Parathyroid adenoma (tissue), 2 donors: ENCODE results near the gene PIP5K1C.
A peak's percentile ranks its signal among the peaks of the same experiment; 100 is the strongest.

Source experiments
- H2AFZ ChIP-seq: fragments of 300-600 bp; sonication (generic); one replicate; pipeline ENCODE4 v1.7.0; 2017; ENCODE audit warnings: antibody characterized with exemption, mild to moderate bottlenecking
- H3K27ac ChIP-seq: fragments of 300-600 bp; sonication (generic); one replicate; pipeline ENCODE4 v1.7.0; 2017
- H3K27me3 ChIP-seq: fragments of 300-600 bp; sonication (generic); one replicate; pipeline ENCODE4 v1.7.0; 2017; ENCODE audit warnings: low read length; ENCODE audit not compliant: control insufficient read depth, insufficient read depth
- H3K36me3 ChIP-seq: fragments of 300-600 bp; sonication (generic); one replicate; pipeline ENCODE4 v1.7.0; 2017; ENCODE audit warnings: low read length; ENCODE audit not compliant: control insufficient read depth, insufficient read depth
- H3K4me1 ChIP-seq: fragments of 300-600 bp; sonication (generic); one replicate; pipeline ENCODE4 v1.7.0; 2017; ENCODE audit warnings: control low read depth
- H3K4me2 ChIP-seq: fragments of 300-600 bp; sonication (generic); one replicate; pipeline ENCODE4 v1.7.0; 2017; ENCODE audit warnings: low read length
- H3K4me3 ChIP-seq: fragments of 300-600 bp; sonication (generic); one replicate; pipeline ENCODE4 v1.7.0; 2017; ENCODE audit warnings: low read depth, low read length
- H3K79me2 ChIP-seq: fragments of 300-600 bp; sonication (generic); one replicate; pipeline ENCODE4 v1.7.0; 2017; ENCODE audit warnings: control low read depth
- H3K9ac ChIP-seq: fragments of 300-600 bp; sonication (generic); one replicate; pipeline ENCODE4 v1.7.0; 2017; ENCODE audit warnings: mild to moderate bottlenecking
- H3K9me3 ChIP-seq: fragments of 300-600 bp; sonication (generic); one replicate; pipeline ENCODE4 v1.7.0; 2017; ENCODE audit warnings: low read length; ENCODE audit not compliant: control insufficient read depth
- CTCF ChIP-seq: fragments of 300-600 bp; sonication (generic); IDR thresholded peaks from one replicate; pipeline ENCODE4 v1.7.0; 2017; ENCODE audit warnings: antibody characterized with exemption, mild to moderate bottlenecking
- donor health status: primary hyperparathyroidism.

PIP5K1C gene

GRCh38 chr19:3722443-3723109, 22.3 kb upstream of the PIP5K1C start:
- no peaks in the 10 kb centered on the region for H3K36me3 ChIP-seq
- peak overlapping the region; percentile 46 for H3K4me2 ChIP-seq
- H3K27me3 ChIP-seq: no peaks in the 10 kb centered on the region
- H3K79me2 ChIP-seq: no peaks in the 10 kb centered on the region
- no peak for TF ChIP-seq CTCF
- no peak overlapping the region for H3K9ac ChIP-seq
- no peak overlapping the region for H3K27ac ChIP-seq
- no peaks in the 10 kb centered on the region for H3K9me3 ChIP-seq
- no peak overlapping the region for H2AFZ ChIP-seq
- peak overlapping the region; percentile 54 for H3K4me3 ChIP-seq
- peaks cover 7% of the 10 kb centered on the region for H3K4me1 ChIP-seq

- no peak overlapping the region for H3K9ac ChIP-seq
- no peak for TF ChIP-seq CTCF
- no peaks in the 10 kb centered on the region for H3K79me2 ChIP-seq
- H3K4me1 ChIP-seq: peaks cover 7% of the 10 kb centered on the region
- peak overlapping the region; percentile 46 for H3K4me2 ChIP-seq
- no peaks in the 10 kb centered on the region for H3K9me3 ChIP-seq
- no peak overlapping the region for H3K27ac ChIP-seq
- H3K4me3 ChIP-seq: peak overlapping the region; percentile 54
- H2AFZ ChIP-seq: peak overlapping the region; percentile 79
- no peaks in the 10 kb centered on the region for H3K36me3 ChIP-seq
- no peaks in the 10 kb centered on the region for H3K27me3 ChIP-seq
Measured at GRCh38 chr19:3721887-3722442, 21.7 kb upstream of the PIP5K1C start.

GRCh38 chr19:3721131-3721886, 21.0 kb upstream of the PIP5K1C start:
- Histone ChIP-seq H3K36me3 (no peaks in the 10 kb centered on the region), H3K4me3 (peak overlapping the region; percentile 54), H3K9ac (no peak overlapping the region), H3K27ac (no peak overlapping the region), H3K27me3 (no peaks in the 10 kb centered on the region), H3K4me2 (peak overlapping the region; percentile 46), H3K9me3 (no peaks in the 10 kb centered on the region), H3K4me1 (peaks cover 7% of the 10 kb centered on the region), H2AFZ (peak overlapping the region; percentile 79), H3K79me2 (no peaks in the 10 kb centered on the region)
- TF ChIP-seq CTCF: peak; percentile 15

GRCh38 chr19:3720349-3720917, 20.2 kb upstream of the PIP5K1C start:
- Histone ChIP-seq H3K4me2 (no peak overlapping the region), H3K27ac (no peak overlapping the region), H3K36me3 (no peaks in the 10 kb centered on the region), H3K4me3 (no peak overlapping the region), H3K4me1 (peaks cover 4% of the 10 kb centered on the region), H3K79me2 (no peaks in the 10 kb centered on the region), H3K9me3 (no peaks in the 10 kb centered on the region), H3K9ac (no peak overlapping the region), H2AFZ (no peak overlapping the region), H3K27me3 (no peaks in the 10 kb centered on the region)
- no peak for TF ChIP-seq CTCF
